ENCODE data around the gene TRAFD1. TPM values are rescaled to one million over a fixed set of nuclear protein-coding genes. Genes with fewer than 3 reads are reported as not detected.

The TRAFD1 gene
- total and polyA plus RNA-seq, 2 experiments from 2014 or later = 17.4 to 30.4 TPM

DNA sequence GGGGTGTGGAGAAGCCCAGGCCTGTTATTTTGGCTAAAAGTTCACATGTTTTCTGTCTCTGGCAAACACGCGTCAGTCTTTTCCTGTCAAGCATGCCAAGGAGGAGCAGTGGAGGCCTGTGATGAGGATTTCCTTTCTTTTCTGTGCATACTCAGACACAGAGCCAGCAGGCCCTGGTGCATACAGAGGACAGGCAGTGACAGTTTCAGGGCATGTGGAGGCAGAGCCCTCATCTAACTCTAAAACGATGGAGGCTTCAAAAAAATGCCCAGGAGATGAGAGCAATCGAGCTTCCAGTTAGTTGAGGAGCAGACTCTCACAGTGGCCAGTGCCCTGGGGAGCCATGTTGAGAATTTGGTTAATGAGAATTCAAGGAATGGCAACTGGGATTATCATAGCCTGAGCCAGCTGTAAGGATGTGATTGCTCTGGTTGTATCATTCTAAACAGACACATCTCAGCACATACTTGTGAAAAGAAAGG is 66.5 kb downstream of the TRAFD1 start:
- Mint-ChIP-seq H3K27ac (peak overlapping the region; percentile 61; the same call in 1 of the 2 replicates), H3K4me3 (no peak overlapping the region), H3K36me3 (ENCODE audit: low read depth) (peaks cover 34% of the 10 kb centered on the region), H3K9me3 (no peaks in the 10 kb centered on the region), H3K4me1 (peaks cover 5% of the 10 kb centered on the region; the same call in 2 of the 3 replicates), H3K27me3 (ENCODE audit: insufficient read depth, low read depth, poor library complexity) (peaks cover 2% of the 10 kb centered on the region)
- Histone ChIP-seq H3K4me1 (ENCODE audit: insufficient read depth) (no peaks in the 10 kb centered on the region), H3K36me3 (ENCODE audit: insufficient read depth) (peaks cover 10% of the 10 kb centered on the region; the same call in 1 of the 2 replicates), H3K4me3 (no peak overlapping the region), H4K20me1 (replicated peaks; ENCODE audit: insufficient read depth) (0 out of 2 replicates have a peak, but pooled peaks cover 4% of the 10 kb centered on the region), H3F3A (replicated peaks; ENCODE audit: low read depth) (no peaks in the 10 kb centered on the region), H3K79me2 (replicated peaks; ENCODE audit: insufficient read depth) (no peaks in the 10 kb centered on the region), H3K9me2 (ENCODE audit: insufficient read depth) (no peaks in the 10 kb centered on the region), H3K4me2 (no peak overlapping the region), H3K27ac (ENCODE audit: low read depth) (no peak overlapping the region), H2AFZ (no peak overlapping the region), H3K27me3 (ENCODE audit: insufficient read depth) (no peaks in the 10 kb centered on the region)
- no peak for ATAC-seq
- TF ChIP-seq NANOG (IDR thresholded peaks at IDR 0.05; ENCODE audit: borderline replicate concordance) = no peak
- no peak for TF ChIP-seq ZNF114 (CRISPR knock-in tag; IDR thresholded peaks at IDR 0.05)
- no peak for TF ChIP-seq EZH2phosphoT487 (IDR thresholded peaks at IDR 0.05; ENCODE audit: unreplicated experiment)
- no peak for DNase-seq (ENCODE audit: low spot score)

DNA sequence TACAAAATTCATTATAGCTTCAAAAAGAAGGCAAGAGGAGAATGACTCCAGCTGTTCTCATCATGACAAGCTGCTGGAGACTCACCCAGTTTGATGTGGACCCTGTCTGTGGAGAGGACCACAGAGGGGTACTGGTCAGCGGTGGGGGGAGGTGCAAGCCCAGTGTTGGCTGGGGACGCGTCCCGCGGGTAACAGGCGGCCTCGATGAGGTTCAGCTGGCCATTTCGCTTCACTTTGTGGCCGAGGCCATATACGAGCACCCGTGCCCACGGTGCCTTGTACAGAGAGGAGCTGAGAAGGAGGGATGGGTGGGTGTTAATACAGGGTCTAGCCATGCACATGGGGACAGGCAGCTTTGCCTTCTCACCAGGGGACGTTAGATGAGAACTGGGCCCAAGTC is 67.1 kb downstream of the TRAFD1 start:
- Mint-ChIP-seq H3K4me1 (peaks cover 5% of the 10 kb centered on the region; the same call in 2 of the 3 replicates), H3K9me3 (no peaks in the 10 kb centered on the region), H3K27ac (no peak overlapping the region), H3K27me3 (ENCODE audit: insufficient read depth, low read depth, poor library complexity) (peaks cover 2% of the 10 kb centered on the region), H3K4me3 (no peak overlapping the region), H3K36me3 (ENCODE audit: low read depth) (peaks cover 34% of the 10 kb centered on the region)
- 0 out of 2 replicates have a peak, but pooled peaks cover 4% of the 10 kb centered on the region for H4K20me1 ChIP-seq (replicated peaks; ENCODE audit: insufficient read depth)
- H3K27me3 ChIP-seq (ENCODE audit: insufficient read depth) = no peaks in the 10 kb centered on the region
- no peak for TF ChIP-seq JUNB (IDR thresholded peaks at IDR 0.05; ENCODE audit: unreplicated experiment)
- TF ChIP-seq CREB1 (CRISPR knock-in tag; IDR thresholded peaks at IDR 0.05; ENCODE audit: low read depth) = no peak
- TF ChIP-seq NANOG (IDR thresholded peaks at IDR 0.05; ENCODE audit: borderline replicate concordance) = no peak
- no peak for TF ChIP-seq EZH2phosphoT487 (IDR thresholded peaks at IDR 0.05; ENCODE audit: unreplicated experiment)
- TF ChIP-seq ZNF331 (CRISPR knock-in tag; IDR thresholded peaks at IDR 0.05; ENCODE audit: low read depth) = no peak
- no peak for TF ChIP-seq STAT1 (IDR thresholded peaks at IDR 0.05; ENCODE audit: unreplicated experiment)
- TF ChIP-seq, protein P1, sequence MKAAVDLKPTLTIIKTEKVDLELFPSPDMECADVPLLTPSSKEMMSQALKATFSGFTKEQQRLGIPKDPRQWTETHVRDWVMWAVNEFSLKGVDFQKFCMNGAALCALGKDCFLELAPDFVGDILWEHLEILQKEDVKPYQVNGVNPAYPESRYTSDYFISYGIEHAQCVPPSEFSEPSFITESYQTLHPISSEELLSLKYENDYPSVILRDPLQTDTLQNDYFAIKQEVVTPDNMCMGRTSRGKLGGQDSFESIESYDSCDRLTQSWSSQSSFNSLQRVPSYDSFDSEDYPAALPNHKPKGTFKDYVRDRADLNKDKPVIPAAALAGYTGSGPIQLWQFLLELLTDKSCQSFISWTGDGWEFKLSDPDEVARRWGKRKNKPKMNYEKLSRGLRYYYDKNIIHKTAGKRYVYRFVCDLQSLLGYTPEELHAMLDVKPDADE (IDR thresholded peaks at IDR 0.05) = no peak
- TF ChIP-seq, protein P2, sequence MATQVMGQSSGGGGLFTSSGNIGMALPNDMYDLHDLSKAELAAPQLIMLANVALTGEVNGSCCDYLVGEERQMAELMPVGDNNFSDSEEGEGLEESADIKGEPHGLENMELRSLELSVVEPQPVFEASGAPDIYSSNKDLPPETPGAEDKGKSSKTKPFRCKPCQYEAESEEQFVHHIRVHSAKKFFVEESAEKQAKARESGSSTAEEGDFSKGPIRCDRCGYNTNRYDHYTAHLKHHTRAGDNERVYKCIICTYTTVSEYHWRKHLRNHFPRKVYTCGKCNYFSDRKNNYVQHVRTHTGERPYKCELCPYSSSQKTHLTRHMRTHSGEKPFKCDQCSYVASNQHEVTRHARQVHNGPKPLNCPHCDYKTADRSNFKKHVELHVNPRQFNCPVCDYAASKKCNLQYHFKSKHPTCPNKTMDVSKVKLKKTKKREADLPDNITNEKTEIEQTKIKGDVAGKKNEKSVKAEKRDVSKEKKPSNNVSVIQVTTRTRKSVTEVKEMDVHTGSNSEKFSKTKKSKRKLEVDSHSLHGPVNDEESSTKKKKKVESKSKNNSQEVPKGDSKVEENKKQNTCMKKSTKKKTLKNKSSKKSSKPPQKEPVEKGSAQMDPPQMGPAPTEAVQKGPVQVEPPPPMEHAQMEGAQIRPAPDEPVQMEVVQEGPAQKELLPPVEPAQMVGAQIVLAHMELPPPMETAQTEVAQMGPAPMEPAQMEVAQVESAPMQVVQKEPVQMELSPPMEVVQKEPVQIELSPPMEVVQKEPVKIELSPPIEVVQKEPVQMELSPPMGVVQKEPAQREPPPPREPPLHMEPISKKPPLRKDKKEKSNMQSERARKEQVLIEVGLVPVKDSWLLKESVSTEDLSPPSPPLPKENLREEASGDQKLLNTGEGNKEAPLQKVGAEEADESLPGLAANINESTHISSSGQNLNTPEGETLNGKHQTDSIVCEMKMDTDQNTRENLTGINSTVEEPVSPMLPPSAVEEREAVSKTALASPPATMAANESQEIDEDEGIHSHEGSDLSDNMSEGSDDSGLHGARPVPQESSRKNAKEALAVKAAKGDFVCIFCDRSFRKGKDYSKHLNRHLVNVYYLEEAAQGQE (IDR thresholded peaks at IDR 0.05; ENCODE audit: unreplicated experiment) = no peak
- no peak overlapping the region for H2AFZ ChIP-seq
- no peaks in the 10 kb centered on the region for H3K4me1 ChIP-seq (ENCODE audit: insufficient read depth)
- no peak overlapping the region for H3K27ac ChIP-seq (ENCODE audit: low read depth)
- peaks cover 10% of the 10 kb centered on the region; the same call in 1 of the 2 replicates for H3K36me3 ChIP-seq (ENCODE audit: insufficient read depth)
- no peaks in the 10 kb centered on the region for H3F3A ChIP-seq (replicated peaks; ENCODE audit: low read depth)
- no peaks in the 10 kb centered on the region for H3K9me2 ChIP-seq (ENCODE audit: insufficient read depth)
- H3K4me2 ChIP-seq = no peak overlapping the region
- no peak overlapping the region for H3K4me3 ChIP-seq
- no peak for ATAC-seq
- H3K79me2 ChIP-seq (replicated peaks; ENCODE audit: insufficient read depth) = no peaks in the 10 kb centered on the region
- DNase-seq (ENCODE audit: low spot score) = no peak
